Measurements from ENCODE around the gene IGF2R. TPM values are rescaled to one million over a fixed set of nuclear protein-coding genes. Genes with fewer than 3 reads are reported as not detected.
"Not testable (repeated sequence)": the region's sequence is repeated elsewhere in the genome, so short reads cannot be mapped to it uniquely, and the experiment has no call there.

IGF2R gene
- total RNA-seq, 1 donor from 2014 or later: 239 TPM

DNA sequence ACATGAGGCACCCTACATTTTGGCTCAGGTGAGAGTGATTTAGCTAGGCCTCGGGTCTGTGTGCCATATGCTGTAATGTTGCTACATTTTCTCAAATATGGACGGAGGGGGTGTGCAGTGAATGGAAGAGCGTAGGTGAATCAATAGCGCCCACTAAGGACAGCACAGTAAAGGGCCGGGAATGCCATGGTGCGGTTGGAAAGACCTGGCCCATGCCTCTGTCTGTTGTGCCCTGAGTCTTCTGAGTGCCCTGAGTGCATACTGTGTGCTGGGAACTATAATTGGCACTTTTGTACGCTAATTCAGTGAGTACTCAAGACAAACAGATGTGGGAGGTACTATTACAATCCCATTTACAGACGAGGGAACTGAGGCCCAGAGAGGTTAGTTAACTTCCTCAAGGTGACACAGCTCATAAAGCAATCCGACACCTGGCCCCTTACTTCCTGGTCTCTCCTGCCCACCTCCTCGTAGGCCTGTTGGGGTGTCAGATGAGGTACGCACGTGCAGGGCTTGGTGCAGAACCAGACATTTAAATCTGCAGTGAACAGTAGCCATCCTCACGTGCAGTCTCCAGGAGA lies 170.0 kb downstream of the IGF2R start:
- DNase-seq: no peak

DNA sequence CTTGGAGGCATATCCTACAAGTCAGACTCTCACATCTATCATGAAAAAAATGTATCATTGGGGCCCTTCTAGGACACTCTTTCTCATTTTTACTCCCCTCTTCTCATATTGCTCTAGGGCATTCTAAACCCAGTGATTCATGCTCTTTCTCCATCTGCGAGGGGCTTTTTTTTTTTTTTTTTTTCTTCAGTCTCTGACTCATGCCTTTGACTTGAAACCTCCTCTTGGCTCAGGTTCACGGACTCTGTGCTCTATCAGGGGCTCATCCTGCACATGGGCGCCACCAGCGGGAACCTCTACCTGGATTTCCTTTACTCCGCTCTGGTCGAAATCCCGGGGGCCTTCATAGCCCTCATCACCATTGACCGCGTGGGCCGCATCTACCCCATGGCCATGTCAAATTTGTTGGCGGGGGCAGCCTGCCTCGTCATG lies 170.6 kb downstream of the IGF2R start:
- peak; percentile 17 for DNase-seq

DNA sequence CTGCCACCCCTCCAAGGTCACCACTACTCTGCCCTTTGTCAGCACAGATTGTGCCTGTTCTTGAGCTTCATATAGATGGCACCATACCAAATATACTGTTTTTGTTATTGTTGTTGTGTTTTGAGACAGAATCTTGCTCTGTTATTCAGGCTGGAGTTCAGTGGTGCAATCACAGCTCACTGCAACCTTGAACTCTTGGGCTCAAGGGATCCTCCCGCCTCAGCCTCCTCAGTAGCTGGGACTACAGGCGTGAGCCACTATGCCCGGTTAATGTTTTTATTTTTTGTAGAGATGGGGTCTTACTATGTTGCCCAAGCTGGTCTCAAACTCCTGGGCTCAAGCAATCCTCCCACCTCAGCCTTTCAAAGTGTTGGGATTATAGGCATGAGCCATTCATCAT lies 171.6 kb downstream of the IGF2R start:
- DNase-seq: not testable (repeated sequence)

DNA sequence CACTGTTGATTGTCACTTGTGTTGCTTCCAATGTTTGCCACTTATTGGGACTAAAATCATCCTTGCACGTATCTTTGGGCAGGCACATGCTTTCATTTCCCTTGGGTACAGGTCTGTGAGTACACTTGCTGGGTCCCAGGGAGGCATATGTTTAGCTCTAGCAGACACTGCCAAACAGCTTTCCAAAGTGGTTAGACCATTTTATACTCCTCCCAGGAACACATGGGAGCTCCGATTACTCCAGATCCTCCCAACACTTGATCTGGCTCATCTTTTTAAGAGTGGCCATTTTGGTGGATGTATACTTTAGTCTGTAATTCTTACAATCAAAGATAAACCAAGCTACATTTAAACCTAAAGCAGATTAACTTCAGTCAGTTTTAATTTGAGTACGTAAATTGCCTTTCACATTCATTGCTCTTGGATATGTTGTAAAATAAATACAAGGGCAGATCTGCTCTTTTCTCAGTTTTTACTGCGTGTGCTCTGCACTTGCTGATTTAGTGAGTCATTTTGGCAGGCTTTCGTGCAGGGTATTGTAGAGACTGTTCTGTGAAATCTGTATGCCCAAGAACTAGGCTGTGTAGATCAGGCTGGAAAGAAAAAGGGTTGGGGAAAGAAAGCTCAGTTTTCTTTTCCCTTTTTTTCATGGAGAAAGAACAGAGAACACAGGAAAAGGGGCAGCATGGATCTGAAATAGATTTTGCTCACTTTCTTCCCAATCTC lies 172.3 kb downstream of the IGF2R start:
- DNase-seq: peak; percentile 24

DNA sequence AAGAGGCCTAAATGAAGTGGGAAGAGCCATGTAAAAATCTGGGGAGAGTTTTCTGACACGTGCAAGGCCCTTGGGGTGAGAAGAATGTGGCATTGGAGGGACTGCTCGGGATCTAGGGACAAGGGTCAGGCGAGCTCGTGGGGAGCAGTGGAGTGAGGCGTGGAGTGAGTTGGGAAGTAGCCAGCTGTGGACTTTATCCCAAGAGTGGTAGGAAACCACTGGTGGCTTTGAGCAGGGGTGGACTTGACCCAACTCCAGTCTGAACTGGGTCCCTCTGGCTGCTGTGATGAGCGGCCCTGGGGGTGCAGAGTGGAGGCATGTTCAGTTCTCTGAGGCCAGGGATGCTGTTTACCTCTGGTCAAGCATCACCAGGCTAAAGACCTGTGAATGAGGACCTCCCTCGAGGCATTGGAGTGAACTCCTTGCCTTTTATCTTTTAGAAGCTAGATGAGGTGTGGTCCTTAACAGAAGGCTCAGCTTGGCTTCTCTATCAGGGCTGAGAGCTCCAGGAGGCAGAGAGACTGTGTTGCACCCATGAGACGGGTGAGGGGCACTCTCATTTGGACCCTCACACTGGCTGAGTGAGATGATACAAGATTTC lies 173.3 kb downstream of the IGF2R start:
- DNase-seq: no peak

DNA sequence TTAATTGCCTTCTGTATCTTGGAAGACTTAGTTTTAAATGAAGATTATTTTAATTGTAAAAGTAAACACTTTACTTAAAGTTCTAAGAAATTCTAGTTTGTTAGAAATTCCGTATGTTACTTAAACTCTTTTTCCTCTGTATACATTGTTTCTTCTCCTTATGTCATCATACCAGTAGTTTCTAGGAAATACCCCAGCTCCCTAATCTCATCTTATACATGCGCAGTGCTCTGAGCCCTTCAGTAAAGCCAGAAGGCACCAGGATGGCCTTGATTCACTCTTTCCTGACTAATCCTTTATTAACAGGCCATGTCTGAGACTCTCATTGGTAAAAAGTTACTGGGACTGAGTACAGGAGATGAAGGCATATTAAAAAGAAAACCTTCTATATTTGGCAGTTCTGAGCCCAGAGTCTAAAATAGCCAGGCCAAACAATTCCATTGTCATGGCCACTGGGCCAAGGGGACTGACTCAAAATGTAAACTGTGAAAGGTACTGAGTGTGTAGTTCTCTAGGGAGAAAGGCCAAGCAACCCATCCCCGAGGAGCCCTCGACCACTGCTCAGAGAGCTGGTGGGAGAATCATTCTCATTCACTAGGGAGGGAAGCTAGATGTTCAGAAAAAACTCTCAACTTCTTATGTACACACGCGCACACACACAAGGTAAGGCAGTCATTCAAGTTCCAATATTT lies 177.7 kb downstream of the IGF2R start:
- no peak for DNase-seq

DNA sequence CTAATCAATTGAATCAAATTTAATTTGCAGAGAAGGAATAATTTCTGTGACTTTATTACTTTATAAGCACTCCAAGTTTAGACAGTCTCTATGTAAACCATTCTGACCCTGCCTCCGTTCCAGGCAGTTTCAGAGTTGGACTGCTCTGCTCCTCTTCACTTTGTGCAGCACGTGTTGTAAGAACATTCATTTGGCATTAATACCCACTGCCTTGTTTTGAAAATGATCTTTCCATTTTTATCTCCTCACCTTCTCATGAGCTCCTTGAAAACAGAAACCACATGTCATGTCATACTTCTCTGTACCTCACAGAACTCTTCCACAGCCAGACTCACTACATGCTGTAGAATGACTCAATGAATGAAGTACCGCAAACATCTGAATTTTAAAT lies 178.3 kb downstream of the IGF2R start:
- no peak for DNase-seq

DNA sequence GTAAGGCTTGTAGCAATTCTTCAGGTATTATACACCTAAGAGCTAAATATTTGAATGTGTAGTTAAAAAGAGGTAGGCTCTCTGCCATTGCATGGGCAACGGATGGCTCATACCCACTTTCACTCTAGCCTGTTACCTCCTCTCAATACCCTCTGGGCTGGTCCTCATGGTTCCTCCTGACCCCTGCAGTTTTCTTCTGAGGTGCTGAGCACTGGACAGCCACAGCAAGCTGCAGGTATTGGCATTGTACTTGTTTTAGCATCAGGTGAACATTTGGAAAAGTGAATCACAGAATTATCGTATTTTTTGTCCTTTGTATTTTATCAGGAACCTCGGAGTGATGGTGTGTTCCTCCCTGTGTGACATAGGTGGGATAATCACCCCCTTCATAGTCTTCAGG lies 185.6 kb downstream of the IGF2R start:
- DNase-seq: no peak

DNA sequence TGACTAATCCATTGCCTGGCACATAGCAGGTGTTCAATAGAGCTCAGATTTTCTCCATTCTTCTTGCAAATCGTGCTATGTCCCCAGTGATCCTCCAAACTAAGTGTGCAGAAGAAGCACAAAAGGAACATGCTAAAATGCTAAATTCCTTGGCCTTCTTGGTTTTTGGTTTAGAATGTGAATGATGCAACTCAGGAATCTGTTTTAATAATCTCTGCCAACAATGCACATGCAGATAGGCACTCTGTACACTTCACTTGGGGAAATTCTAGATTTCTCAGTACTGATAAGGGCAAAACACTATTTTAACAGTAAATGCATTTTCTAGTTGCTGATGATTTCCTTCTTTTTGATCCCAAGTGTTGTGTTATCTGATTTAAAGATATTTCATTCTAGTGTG lies 188.0 kb downstream of the IGF2R start:
- no peak for DNase-seq

DNA sequence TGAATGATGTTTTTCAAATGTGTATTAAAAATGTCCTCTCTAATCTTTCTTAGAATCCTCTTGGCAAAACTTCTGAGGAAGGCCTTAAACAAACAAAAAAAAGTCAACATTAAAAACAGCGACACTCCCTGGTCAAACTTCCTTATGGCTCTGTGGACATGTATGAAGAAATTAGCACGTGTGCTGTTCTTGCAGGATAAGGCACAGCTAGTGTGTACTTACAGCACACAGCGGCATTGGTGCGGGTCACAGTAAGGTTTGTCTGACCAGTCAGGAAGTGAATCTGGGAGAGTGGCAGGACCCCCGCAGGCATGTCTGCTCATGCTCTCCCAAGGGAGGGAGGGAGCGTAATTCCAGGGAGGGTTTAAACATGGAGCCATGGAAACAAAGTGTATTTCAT lies 191.6 kb downstream of the IGF2R start:
- no peak for DNase-seq

Other genes starting within 250 kb of the IGF2R start
- 91.8 TPM for gene WTAP, start 241.6 kb upstream of the IGF2R start, total RNA-seq
- 6.4 TPM for gene ACAT2, start 207.0 kb upstream of the IGF2R start, total RNA-seq
- 202 TPM for gene TCP1, start 179.5 kb upstream of the IGF2R start, total RNA-seq
- gene MRPL18, start 178.6 kb upstream of the IGF2R start, total RNA-seq: 62.6 TPM
- 0.82 TPM for gene PNLDC1, start 168.8 kb upstream of the IGF2R start, total RNA-seq
- not detected for gene MAS1, start 78.1 kb upstream of the IGF2R start, total RNA-seq
- not detected for gene SLC22A1, start 152.7 kb downstream of the IGF2R start, total RNA-seq